Endometrial microvascular endothelial cells (primary cell): ENCODE measurements around the gene APLN. TPM values are rescaled to one million over a fixed set of nuclear protein-coding genes. Genes with fewer than 3 reads are reported as not detected.

Source experiments
- in situ Hi-C: cut with HindIII; loops from 2 replicates; pipeline ENCODE4 v1.10.0; 2017; ENCODE audit warnings: low sequenced_read_pairs, low pct_unique_long_range_greater_than_20kb; ENCODE audit errors: inconsistent ontology term
- total RNA-seq: library from RNA; depleted of rRNA; stranded (reverse); fragments of >200 nt; gene quantifications from one replicate; pipeline ENCODE4 v1.2.3, GENCODE V29; 2015; ENCODE audit errors: inconsistent ontology term

APLN gene
- total RNA-seq, 1 donor from 2014 or later: 348 TPM

DNA sequence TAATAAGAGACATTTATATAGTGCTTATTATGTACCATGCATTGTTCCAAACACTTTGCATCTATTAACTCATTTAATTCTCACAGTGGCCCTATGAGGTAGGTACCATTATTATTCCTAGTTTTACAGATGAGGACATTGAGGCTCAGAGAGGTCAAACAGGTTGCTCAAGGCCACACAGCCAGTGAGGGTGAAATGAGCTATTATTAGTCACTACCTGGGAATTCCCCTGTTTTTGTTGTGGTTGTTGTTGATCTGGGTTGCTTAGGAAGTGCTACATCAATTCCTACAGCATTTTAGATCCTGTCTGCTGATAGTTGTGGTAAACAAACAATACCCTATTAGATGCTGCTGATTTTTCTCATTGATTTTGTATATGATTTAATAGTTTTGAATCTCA, 41.2 kb downstream of the APLN start:
- in situ Hi-C loops: no loop called here

DNA sequence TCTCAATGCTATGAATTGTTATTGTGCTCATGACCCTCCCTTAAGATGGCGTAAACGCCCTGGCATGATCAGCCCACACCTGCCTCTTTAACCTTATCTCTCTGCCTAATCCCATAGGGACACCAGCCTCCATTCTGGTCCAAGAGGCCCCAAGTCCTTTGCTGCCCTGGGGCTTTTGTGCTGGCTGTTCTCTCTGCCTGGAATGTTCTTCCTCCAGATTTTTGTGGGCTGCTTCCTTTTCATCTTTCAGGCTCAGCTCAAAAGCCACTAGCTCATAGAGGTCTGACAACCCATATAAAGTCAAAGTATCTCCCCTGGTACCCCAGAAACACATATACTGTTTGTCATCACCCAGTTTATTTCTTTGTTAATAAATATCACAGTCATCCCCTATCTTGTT, 42.4 kb downstream of the APLN start:
- in situ Hi-C loops: no loop called here

DNA sequence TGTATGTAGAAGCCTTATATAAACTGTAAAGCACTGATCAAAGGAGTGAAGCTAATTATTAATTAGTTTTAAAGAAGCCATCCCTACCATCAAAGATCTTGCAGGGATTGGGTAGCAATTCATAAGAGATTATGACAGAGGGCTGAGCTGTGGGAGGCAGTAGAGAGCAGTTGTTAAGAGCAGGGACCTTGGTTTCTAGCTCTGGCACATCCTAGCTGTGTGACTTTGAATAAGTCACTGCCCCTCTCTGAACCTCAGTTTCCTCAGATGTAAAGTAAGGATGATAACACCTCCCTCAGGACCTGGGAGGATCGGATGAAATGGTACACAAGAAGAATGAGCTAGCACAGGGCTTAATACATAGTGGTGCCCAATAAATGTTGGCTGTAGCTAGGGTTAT, 45.4 kb downstream of the APLN start:
- in situ Hi-C loops: no loop called here

DNA sequence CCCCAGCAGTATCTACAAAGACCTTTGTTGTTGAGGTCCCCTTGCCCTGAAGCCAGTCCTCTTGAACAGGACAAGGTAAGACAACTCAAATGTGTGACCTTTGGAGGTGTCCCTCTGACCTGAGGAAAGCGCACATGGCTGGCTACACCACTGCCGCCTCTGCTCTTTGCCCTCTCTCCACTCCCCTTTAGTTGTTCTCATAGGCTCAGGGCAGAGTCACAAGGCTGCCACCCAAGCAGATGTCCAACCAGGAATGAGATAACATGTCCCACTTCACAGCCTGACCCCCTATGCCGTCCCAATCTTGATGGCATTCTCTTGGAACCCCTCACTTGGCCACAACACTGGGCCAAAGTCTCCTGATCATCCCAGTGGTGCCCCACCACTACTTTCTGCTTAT, 46.3 kb downstream of the APLN start:
- in situ Hi-C loops: no loop called here

DNA sequence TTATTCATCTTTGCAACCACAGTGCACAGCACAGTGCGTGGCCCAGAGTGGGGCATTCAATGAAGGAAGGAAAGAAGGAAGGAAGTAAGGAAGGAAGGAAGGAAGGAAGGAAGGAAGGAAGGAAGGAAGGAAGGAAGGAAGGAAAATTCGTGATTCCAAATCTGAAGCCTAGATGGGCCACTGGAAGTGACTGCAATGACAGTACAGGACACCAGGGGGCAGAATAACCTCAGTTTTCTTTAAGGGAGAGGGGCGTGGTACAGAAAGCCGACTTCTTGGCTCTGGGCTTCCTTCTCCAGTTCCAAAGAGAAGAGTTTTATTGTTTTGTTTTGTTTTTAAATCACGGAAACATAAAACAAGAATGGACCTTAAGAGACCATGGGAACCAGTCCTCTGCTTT, 47.8 kb downstream of the APLN start:
- in situ Hi-C loops: no loop called here

DNA sequence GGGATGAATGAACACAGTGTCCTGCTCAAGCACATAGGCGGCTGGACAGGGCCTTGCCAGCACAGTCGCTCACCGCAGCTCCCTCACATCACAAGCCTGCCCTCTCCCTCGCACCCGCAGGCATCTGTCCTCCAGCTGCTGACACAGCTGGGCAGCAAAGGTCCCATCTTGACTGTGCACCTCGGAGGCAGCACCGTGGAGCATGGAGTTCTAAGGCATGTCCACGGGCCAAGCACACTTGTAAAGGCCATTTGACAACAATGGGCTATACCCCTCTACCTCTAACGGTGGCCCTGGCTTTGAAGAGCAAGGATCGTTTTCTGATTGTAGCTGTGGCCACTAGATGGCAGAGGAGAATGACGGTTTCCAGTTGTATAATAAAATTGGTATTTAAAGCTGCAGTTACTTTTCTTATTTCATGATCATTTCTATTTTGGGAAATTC, 53.8 kb downstream of the APLN start:
- in situ Hi-C loops: no loop called here

DNA sequence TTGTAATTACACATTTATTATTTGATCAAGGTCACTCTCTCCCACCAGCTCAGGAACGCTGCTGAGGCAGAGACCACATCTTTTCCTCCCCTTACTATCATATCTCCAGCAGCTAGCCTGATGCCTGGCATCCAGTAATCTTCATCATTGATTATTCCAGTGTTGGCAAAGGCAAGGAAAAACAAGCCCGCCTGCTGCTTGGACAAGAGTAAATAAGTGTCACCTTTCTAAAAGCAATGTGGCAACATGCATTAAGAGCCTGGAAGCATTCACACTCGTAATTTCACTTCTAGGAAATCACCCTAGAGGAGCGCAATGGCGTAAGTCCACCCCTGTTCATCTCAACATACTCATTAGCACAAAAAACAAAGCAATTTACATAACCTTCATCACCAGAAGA, 54.8 kb downstream of the APLN start:
- in situ Hi-C loops: no loop called here

DNA sequence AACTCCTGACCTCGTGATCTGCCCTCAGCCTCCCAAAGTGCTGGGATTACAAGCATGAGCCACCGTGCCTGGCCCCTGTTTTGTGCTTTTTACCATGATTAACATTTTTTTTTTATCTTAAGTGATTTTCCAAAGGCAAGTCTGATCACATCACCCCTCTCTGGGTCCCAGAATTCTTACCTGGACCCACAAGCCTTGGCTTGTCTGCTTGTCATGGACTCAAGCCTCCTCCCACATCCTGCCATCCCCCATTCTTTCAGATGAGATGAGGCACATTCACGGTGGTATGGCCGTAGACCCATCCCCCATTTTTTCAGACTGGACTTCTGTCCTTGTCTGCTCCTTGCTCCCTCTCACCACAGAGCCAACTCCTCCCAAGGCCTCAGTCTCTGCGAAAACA, 55.3 kb downstream of the APLN start:
- in situ Hi-C loops: no loop called here

DNA sequence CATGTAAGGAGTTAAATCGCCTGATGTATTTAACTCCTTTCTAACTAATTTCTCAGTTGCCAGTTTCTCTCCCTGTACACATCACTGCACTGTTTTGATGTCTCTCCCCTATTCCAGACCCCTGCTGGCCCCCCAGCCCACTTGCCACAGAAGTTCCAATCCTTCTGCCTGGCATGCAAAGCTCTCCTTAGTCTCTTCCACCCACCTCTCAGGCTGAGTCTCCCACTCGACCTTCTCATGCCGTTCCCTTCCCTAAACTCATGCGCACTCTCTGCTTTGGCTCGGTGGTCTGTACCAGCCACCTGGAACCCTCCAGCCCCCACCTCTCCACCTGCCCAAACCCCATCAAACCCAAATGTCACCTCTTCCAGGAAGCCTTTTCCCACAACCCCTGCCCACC, 56.9 kb downstream of the APLN start:
- in situ Hi-C loops: no loop called here

DNA sequence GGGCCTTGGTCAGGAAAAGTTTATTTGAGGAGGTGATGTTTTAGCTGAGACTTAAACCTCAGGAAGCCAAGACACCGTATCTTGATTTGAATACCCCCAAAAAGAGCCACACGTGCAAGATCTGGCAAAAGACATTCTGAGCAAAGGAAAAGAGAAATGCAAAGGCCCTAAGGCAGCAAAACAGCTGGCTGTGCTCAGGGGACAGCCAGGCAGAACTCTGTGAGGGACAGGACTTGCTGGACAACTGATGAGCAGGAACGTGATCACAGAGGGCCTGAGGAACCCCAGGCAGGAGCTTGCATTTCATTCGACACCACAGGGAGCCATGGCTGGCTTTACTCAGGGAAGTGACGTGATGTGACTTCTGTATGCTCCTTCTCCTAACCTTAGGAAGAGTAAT, 58.7 kb downstream of the APLN start:
- in situ Hi-C loops: no loop called here

Other genes starting within 250 kb of the APLN start
- 11.3 TPM for gene SMARCA1, start 131.5 kb downstream of the APLN start, total RNA-seq
- gene OCRL, start 114.7 kb downstream of the APLN start, total RNA-seq: 11.9 TPM
- gene XPNPEP2, start 84.0 kb upstream of the APLN start, total RNA-seq: not detected
- not detected for gene SASH3, start 125.0 kb upstream of the APLN start, total RNA-seq
- gene ZDHHC9, start 188.9 kb upstream of the APLN start, total RNA-seq: 34.0 TPM